Activated CD8-positive, alpha-beta memory T cell treated with anti-CD3 and anti-CD28 coated beads, Interleukin-2, amount 50 U/mL, for 24 hours (primary cell): ENCODE results near the gene OR4E1.
"Not testable (repeated sequence)": the region's sequence is repeated elsewhere in the genome, so short reads cannot be mapped to it uniquely, and the experiment has no call there.

Source experiments
- DNase-seq: peaks from one replicate; pipeline ENCODE4 v3.0.0-alpha.2; 2020; ENCODE audit errors: extremely low read depth

OR4E1 gene

GRCh38 chr14:21653331-21653885 is 20.2 kb downstream of the OR4E1 start, which contains the start of gene OR4E2:
TSS of gene OR4E2 (plus strand) at chr14:21653835. CDS start at chr14:21665083, 11,248 bp downstream.
- DNase-seq: no peak

DNA sequence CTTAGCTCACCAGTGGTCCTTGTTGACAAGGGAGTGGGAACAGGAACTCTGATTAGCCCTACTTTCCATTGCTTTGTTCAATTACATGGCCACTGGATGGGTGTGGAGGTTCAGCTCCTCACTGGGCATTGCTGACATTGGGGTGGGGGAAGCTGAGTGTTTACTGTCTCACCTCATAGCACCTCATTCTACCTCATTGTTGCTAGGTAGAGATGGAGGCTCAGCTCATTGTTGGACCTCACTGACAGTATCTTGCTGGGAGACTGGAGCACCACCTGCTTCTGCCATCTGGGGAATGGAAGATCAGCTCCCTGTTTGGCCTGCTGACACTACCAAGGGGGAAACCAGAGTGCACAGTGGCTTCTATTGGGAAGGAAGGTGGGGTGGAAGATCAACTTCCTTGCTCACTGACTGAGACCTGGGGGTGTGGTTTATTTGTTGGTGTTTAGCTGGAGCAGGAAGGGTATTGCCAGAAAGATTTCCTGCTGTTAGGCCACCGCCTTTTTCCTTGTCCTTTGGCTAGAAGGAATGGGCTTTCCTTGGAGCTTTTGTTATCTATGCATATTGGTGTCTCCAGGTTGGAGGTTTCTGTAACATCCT is 21.3 kb downstream of the OR4E1 start:
- no peak for DNase-seq

- DNase-seq: no peak
These were observed 26.2 kb downstream of the OR4E1 start for GRCh38 chr14:21647380-21647779.

GRCh38 chr14:21643407-21643806 is 30.2 kb downstream of the OR4E1 start:
- no peak for DNase-seq

- DNase-seq: no peak
These were observed 30.9 kb downstream of the OR4E1 start for GRCh38 chr14:21642683-21643082.

- DNase-seq: no peak
These were observed 38.8 kb downstream of the OR4E1 start, which contains the start of gene OR10G2 for GRCh38 chr14:21634840-21635239. TSS of gene OR10G2 (minus strand) at chr14:21634940. CDS start at chr14:21634842, 98 bp downstream.

GRCh38 chr14:21631084-21631483 is 42.5 kb downstream of the OR4E1 start:
- DNase-seq: no peak

- DNase-seq: not testable (repeated sequence)
These were observed 43.1 kb downstream of the OR4E1 start for GRCh38 chr14:21630503-21630902.

GRCh38 chr14:21626491-21627230 is 47.0 kb downstream of the OR4E1 start:
- DNase-seq: no peak
